H9 (cell line): ENCODE measurements around the gene CCDC157. TPM values are rescaled to one million over a fixed set of nuclear protein-coding genes. Genes with fewer than 3 reads are reported as not detected.

Experiments used
- DNase-seq: peaks from one replicate; pipeline ENCODE4 v3.0.0-alpha.2; 2017
- H2AFZ ChIP-seq: one replicate; pipeline ENCODE4 v1.6.1; 2013; ENCODE audit warnings: mild to moderate bottlenecking, low read length, control low read depth, moderate library complexity
- H2AK5ac ChIP-seq: 2 replicates; pipeline ENCODE4 v1.6.1; 2013; ENCODE audit warnings: low read length, control low read depth, mixed read lengths; ENCODE audit not compliant: insufficient read length
- H2BK120ac ChIP-seq: one replicate; pipeline ENCODE4 v1.6.1; 2013; ENCODE audit warnings: low read depth, mild to moderate bottlenecking, low read length, control low read depth, inconsistent platforms; ENCODE audit not compliant: poor library complexity, severe bottlenecking
- H2BK12ac ChIP-seq: 2 replicates; pipeline ENCODE4 v1.6.1; 2013; ENCODE audit warnings: low read length, control low read depth, mixed read lengths, low read depth; ENCODE audit not compliant: insufficient read length
- H2BK15ac ChIP-seq: 2 replicates; pipeline ENCODE4 v1.6.1; 2013; ENCODE audit warnings: low read depth, low read length, control low read depth
- H2BK20ac ChIP-seq: one replicate; pipeline ENCODE4 v1.6.1; 2013; ENCODE audit warnings: low read depth, mild to moderate bottlenecking, low read length, control low read depth, inconsistent platforms; ENCODE audit not compliant: poor library complexity, severe bottlenecking
- H2BK5ac ChIP-seq: 2 replicates; pipeline ENCODE4 v1.6.1; 2013; ENCODE audit warnings: low read length, control low read depth, mixed read lengths; ENCODE audit not compliant: insufficient read length
- H3K14ac ChIP-seq: 2 replicates; pipeline ENCODE4 v1.6.1; 2013; ENCODE audit warnings: low read length, control low read depth; ENCODE audit not compliant: insufficient read depth
- H3K18ac ChIP-seq: 2 replicates; pipeline ENCODE4 v1.6.1; 2013; ENCODE audit warnings: low read depth, mild to moderate bottlenecking, mixed read lengths, low read length, control low read depth; ENCODE audit not compliant: insufficient read length
- H3K23ac ChIP-seq: 2 replicates; pipeline ENCODE4 v1.6.1; 2013; ENCODE audit warnings: low read length, control low read depth, mixed read lengths, low read depth; ENCODE audit not compliant: insufficient read length
- H3K23me2 ChIP-seq: 2 replicates; pipeline ENCODE4 v1.6.1; 2013; ENCODE audit warnings: low read depth, mild to moderate bottlenecking, mixed read lengths, low read length, control low read depth; ENCODE audit not compliant: insufficient read length, poor library complexity, severe bottlenecking
- H3K27ac ChIP-seq: 2 replicates; pipeline ENCODE4 v1.5.1; 2013; ENCODE audit warnings: low read length, control low read depth, mixed read lengths, low read depth; ENCODE audit not compliant: insufficient read length
- H3K27me3 ChIP-seq: 2 replicates; pipeline ENCODE4 v1.6.1; 2013; ENCODE audit warnings: low read length, control low read depth, inconsistent platforms; ENCODE audit not compliant: insufficient read depth
- H3K4ac ChIP-seq: 2 replicates; pipeline ENCODE4 v1.6.1; 2013; ENCODE audit warnings: low read depth, mild to moderate bottlenecking, control low read depth, inconsistent platforms, low read length, moderate library complexity
- H3K4me1 ChIP-seq: 2 replicates; pipeline ENCODE4 v1.6.1; 2013; ENCODE audit warnings: low read length, control low read depth, inconsistent platforms; ENCODE audit not compliant: insufficient read depth
- H3K4me2 ChIP-seq: 2 replicates; pipeline ENCODE4 v1.6.1; 2013; ENCODE audit warnings: low read length, control low read depth, mixed read lengths; ENCODE audit not compliant: insufficient read length, insufficient read depth
- H3K56ac ChIP-seq: 2 replicates; pipeline ENCODE4 v1.6.1; 2013; ENCODE audit warnings: low read depth, mild to moderate bottlenecking, mixed read lengths, low read length, control low read depth; ENCODE audit not compliant: insufficient read length
- H3K79me1 ChIP-seq: 2 replicates; pipeline ENCODE4 v1.6.1; 2013; ENCODE audit warnings: low read depth, mild to moderate bottlenecking, moderate library complexity, low read length, control low read depth, inconsistent platforms; ENCODE audit not compliant: insufficient read depth, poor library complexity, severe bottlenecking
- H3K79me2 ChIP-seq: 2 replicates; pipeline ENCODE4 v1.6.1; 2013; ENCODE audit warnings: low read length, control low read depth, inconsistent platforms; ENCODE audit not compliant: insufficient read depth
- H3K9ac ChIP-seq: 2 replicates; pipeline ENCODE4 v1.6.1; 2013; ENCODE audit warnings: low read length, control low read depth, mixed read lengths; ENCODE audit not compliant: insufficient read length; ENCODE audit errors: extremely low read depth
- H3K9me3 ChIP-seq: one replicate; pipeline ENCODE4 v1.6.1; 2013; ENCODE audit warnings: low read depth, low read length, inconsistent platforms; ENCODE audit not compliant: control insufficient read depth
- H3T11ph ChIP-seq: one replicate; pipeline ENCODE4 v1.6.1; 2013; ENCODE audit warnings: mild to moderate bottlenecking, low read length, control low read depth, inconsistent platforms
- H4K20me1 ChIP-seq: one replicate; pipeline ENCODE4 v1.6.1; 2013; ENCODE audit not compliant: control insufficient read depth, insufficient read length, insufficient read depth
- H4K5ac ChIP-seq: 2 replicates; pipeline ENCODE4 v1.6.1; 2013; ENCODE audit warnings: low read depth, mild to moderate bottlenecking, mixed read lengths, low read length, control low read depth; ENCODE audit not compliant: insufficient read length
- H4K8ac ChIP-seq: replicated peaks from 2 replicates; pipeline ENCODE4 v1.6.1; 2013; ENCODE audit warnings: low read length, control low read depth, mixed read lengths, low read depth; ENCODE audit not compliant: insufficient read length
- H4K91ac ChIP-seq: 2 replicates; pipeline ENCODE4 v1.6.1; 2013; ENCODE audit warnings: low read depth, mild to moderate bottlenecking, moderate library complexity, mixed read lengths, low read length, control low read depth; ENCODE audit not compliant: insufficient read length
- H3K27ac Mint-ChIP-seq, 3 experiments: 2 replicates in 2 of 3; 3 replicates in 1 of 3; pipeline ENCODE4 v1.8.0; 2020 to 2021; ENCODE audit warnings: mixed read lengths in 3 of 3, mild to moderate bottlenecking in 1 of 3, moderate library complexity in 1 of 3
- H3K27me3 Mint-ChIP-seq: 2 replicates; pipeline ENCODE4 v1.8.0; 2021; ENCODE audit warnings: low read depth, mild to moderate bottlenecking, moderate library complexity, mixed read lengths
- H3K36me3 Mint-ChIP-seq, 3 experiments: 2 replicates in 2 of 3; 3 replicates in 1 of 3; pipeline ENCODE4 v1.8.0; 2020 to 2021; ENCODE audit warnings: low read depth in 3 of 3, mixed read lengths in 3 of 3; ENCODE audit not compliant: insufficient read depth in 1 of 3
- H3K4me1 Mint-ChIP-seq, 2 experiments: 2 replicates each; pipeline ENCODE4 v1.8.0; 2020; ENCODE audit warnings: mixed read lengths in 2 of 2
- H3K4me3 Mint-ChIP-seq, 2 experiments: 2 replicates in 1 of 2; 3 replicates in 1 of 2; pipeline ENCODE4 v1.8.0; 2020 to 2021; ENCODE audit warnings: mild to moderate bottlenecking in 2 of 2, mixed read lengths in 2 of 2, moderate library complexity in 1 of 2
- H3K9me3 Mint-ChIP-seq, 2 experiments: 2 replicates in 1 of 2; 3 replicates in 1 of 2; pipeline ENCODE4 v1.8.0; 2020; ENCODE audit warnings: mild to moderate bottlenecking in 2 of 2, mixed read lengths in 2 of 2, moderate library complexity in 1 of 2
- CTCF ChIP-seq: fragments of 200-600 bp; sonication (generic); conservative IDR thresholded peaks from 3 replicates; pipeline ENCODE4 v1.8.0; 2021; ENCODE audit warnings: antibody characterized with exemption, mild to moderate bottlenecking
- WGBS: extraction: QIAGEN DNeasy Blood & Tissue Kit; methylation state at CpG from one replicate; pipeline ENCODE4 v1.1.7; 2013; ENCODE audit warnings: missing lambda C conversion rate, low lambda C conversion rate, mixed read lengths; ENCODE audit not compliant: insufficient read length; ENCODE audit errors: extremely low coverage; 5-methylcytosine and 5-hydroxymethylcytosine counted together
- total RNA-seq: library from RNA; stranded (reverse); gene quantifications from 2 replicates; pipeline ENCODE4 v1.2.1, GENCODE V29; 2021

The CCDC157 gene
- total RNA-seq, 1 experiment from 2014 or later, result 4.3 TPM

GRCh38 chr22:30425327-30425615, 68.5 kb downstream of the CCDC157 start:
- Histone ChIP-seq H3K79me2 (no peaks in the 10 kb centered on the region; the same call in 1 of the 2 replicates), H3K23ac (no peak overlapping the region), H2BK12ac (no peak overlapping the region), H3K23me2 (peaks cover 21% of the 10 kb centered on the region), H4K8ac (no peak overlapping the region), H3K4me1 (peaks cover 7% of the 10 kb centered on the region; the same call in 1 of the 2 replicates), H3K9me3 (no peaks in the 10 kb centered on the region), H4K5ac (no peak overlapping the region), H4K20me1 (no peaks in the 10 kb centered on the region), H2BK120ac (no peak overlapping the region), H2AFZ (peak overlapping the region; percentile 11), H3K56ac (no peak overlapping the region), H3K18ac (no peak overlapping the region), H2AK5ac (no peak overlapping the region), H3K14ac (no peak overlapping the region), H3K4ac (no peak overlapping the region), H2BK5ac (no peak overlapping the region), H2BK20ac (no peak overlapping the region), H3K27me3 (no peaks in the 10 kb centered on the region), H2BK15ac (no peak overlapping the region), H3T11ph (no peak overlapping the region), H3K4me2 (peak overlapping the region; percentile 83), H4K91ac (no peak overlapping the region), H3K27ac (no peak overlapping the region), H3K79me1 (no peaks in the 10 kb centered on the region), H3K9ac (no peak overlapping the region)
- no CpG with 5 or more reads among the region's 9 CpGs for WGBS
- DNase-seq, result no peak
- Mint-ChIP-seq H3K36me3 (peaks cover 14 to 35% (median 35%) of the 10 kb centered on the region in 3 experiments), H3K4me1 (peaks cover 37 to 40% of the 10 kb centered on the region in 2 experiments), H3K9me3 (no peaks in the 10 kb centered on the region), H3K27ac (peak overlapping the region; percentile 88 to 97 (median 94)), H3K27me3 (no peaks in the 10 kb centered on the region; the same call in 1 of the 2 replicates), H3K4me3 (peak overlapping the region; percentile 87 to 92)
- no peak for TF ChIP-seq CTCF
